Panc1 (cell line): ENCODE measurements around the gene ZSWIM7.
"Not testable (repeated sequence)": the region's sequence is repeated elsewhere in the genome, so short reads cannot be mapped to it uniquely, and the experiment has no call there.

Experiments
- CTCF ChIP-seq: fragments of 450-650 bp; IDR thresholded peaks from 2 replicates; pipeline ENCODE4 v1.5.1; 2017; ENCODE audit warnings: mild to moderate bottlenecking
- POLR2AphosphoS5 ChIP-seq: IDR thresholded peaks from 2 replicates; pipeline ENCODE4 v1.6.1; 2012; ENCODE audit warnings: mild to moderate bottlenecking, low read depth, low read length, moderate library complexity
- REST ChIP-seq, 2 experiments: IDR thresholded peaks; 2 replicates each; pipeline ENCODE4 v1.6.1; 2011 to 2012; ENCODE audit warnings: low read depth in 2 of 2, control low read depth in 1 of 2, low read length in 1 of 2, mild to moderate bottlenecking in 1 of 2, moderate library complexity in 1 of 2; ENCODE audit not compliant: insufficient read depth in 1 of 2

GRCh38 chr17:15936481-15936880 is 63.0 kb downstream of the ZSWIM7 start:
- TF ChIP-seq CTCF; POLR2AphosphoS5; REST (IDR thresholded peaks at IDR 0.05; ENCODE audit: insufficient read depth in 1 of 2, low read depth in 2 of 2, low read length in 1 of 2): not testable (repeated sequence)
